PC-9 (cell line): ENCODE measurements around the gene PARP8. TPM values are rescaled to one million over a fixed set of nuclear protein-coding genes. Genes with fewer than 3 reads are reported as not detected.

Source experiments
- BruUV-seq: library from RNA; stranded (reverse); fragments of 400-500 nt; replicated peaks from 2 replicates; lab custom pipeline; 2021; lab: Mats Ljungman, UMichigan
- CTCF ChIA-PET: fragments of 300-600 bp; sonication (Branson Sonifier 250); formaldehyde crosslinking; loops from one replicate; lab custom pipeline; 2022; ENCODE audit warnings: antibody characterized with exemption; lab: Charles Lee
- POLR2A ChIA-PET: fragments of 300-600 bp; sonication (Branson Sonifier 250); formaldehyde crosslinking; loops from one replicate; lab custom pipeline; 2022; ENCODE audit warnings: antibody characterized with exemption; ENCODE audit not compliant: unreplicated experiment; lab: Charles Lee
- DNase-seq, 2 experiments: peaks; one replicate each; pipeline versions ENCODE4 v3.0.0 to v3.0.0-alpha.2; 2015 to 2022; ENCODE audit warnings: mixed read lengths in 1 of 2
- H2AFZ ChIP-seq: fragments of 200-600 bp; sonication (generic); 2 replicates; pipeline ENCODE4 v1.8.1; 2017; ENCODE audit warnings: antibody characterized with exemption
- H3F3A ChIP-seq: fragments of 200-600 bp; sonication (generic); 2 replicates; pipeline ENCODE4 v1.8.1; 2017; ENCODE audit warnings: antibody characterized with exemption, mild to moderate bottlenecking, low read depth; ENCODE audit not compliant: insufficient read depth
- H3K27ac ChIP-seq: fragments of 200-600 bp; sonication (generic); 2 replicates; pipeline ENCODE4 v1.6.1; 2016; ENCODE audit warnings: mixed run types
- H3K27me3 ChIP-seq: fragments of 200-600 bp; sonication (generic); 2 replicates; pipeline ENCODE4 v1.6.1; 2016; ENCODE audit warnings: low read depth, mixed run types; ENCODE audit not compliant: insufficient read depth
- H3K36me3 ChIP-seq: fragments of 200-600 bp; sonication (generic); 2 replicates; pipeline ENCODE4 v1.6.1; 2016; ENCODE audit warnings: low read depth, mixed run types
- H3K4me1 ChIP-seq: fragments of 200-600 bp; sonication (generic); replicated peaks from 2 replicates; pipeline ENCODE4 v1.6.1; 2016; ENCODE audit warnings: mixed run types; ENCODE audit not compliant: insufficient read depth
- H3K4me2 ChIP-seq: fragments of 200-600 bp; sonication (generic); 2 replicates; pipeline ENCODE4 v1.6.1; 2017; ENCODE audit warnings: mixed run types
- H3K4me3 ChIP-seq: fragments of 200-600 bp; sonication (generic); 2 replicates; pipeline ENCODE4 v1.6.1; 2016; ENCODE audit warnings: mixed run types
- H3K79me2 ChIP-seq: fragments of 200-600 bp; sonication (generic); 2 replicates; pipeline ENCODE4 v1.6.1; 2017; ENCODE audit warnings: low read depth, mixed run types
- H3K9me2 ChIP-seq: fragments of 200-600 bp; sonication (generic); 2 replicates; pipeline ENCODE4 v1.8.1; 2017; ENCODE audit warnings: mild to moderate bottlenecking; ENCODE audit not compliant: insufficient read depth
- H3K9me3 ChIP-seq: fragments of 200-600 bp; sonication (generic); 2 replicates; pipeline ENCODE4 v1.8.1; 2016; ENCODE audit warnings: low read depth; ENCODE audit not compliant: insufficient read depth
- H4K20me1 ChIP-seq: fragments of 200-600 bp; sonication (generic); 2 replicates; pipeline ENCODE4 v1.8.1; 2017; ENCODE audit not compliant: insufficient read depth
- CTCF ChIP-seq: fragments of 200-600 bp; sonication (generic); conservative IDR thresholded peaks from 2 replicates; pipeline ENCODE4 v1.6.1; 2017; ENCODE audit warnings: mixed run types, antibody characterized with exemption, mild to moderate bottlenecking, moderate library complexity
- EZH2 ChIP-seq: fragments of 200-600 bp; sonication (generic); IDR thresholded peaks from 2 replicates; pipeline ENCODE4 v1.8.0; 2017; ENCODE audit warnings: antibody characterized with exemption, low read depth
- intact Hi-C: fragments of 100-400 bp; cut with micrococcal nuclease; formaldehyde crosslinking; loops from one replicate; pipeline ENCODE4 v1.10.0; 2022; ENCODE audit not compliant: unreplicated experiment
- total RNA-seq: library from RNA; stranded (reverse); gene quantifications from 2 replicates; pipeline ENCODE4 v1.2.3, GENCODE V29; 2021

The PARP8 gene
- total RNA-seq, 1 experiment from 2014 or later = 17.6 TPM

DNA sequence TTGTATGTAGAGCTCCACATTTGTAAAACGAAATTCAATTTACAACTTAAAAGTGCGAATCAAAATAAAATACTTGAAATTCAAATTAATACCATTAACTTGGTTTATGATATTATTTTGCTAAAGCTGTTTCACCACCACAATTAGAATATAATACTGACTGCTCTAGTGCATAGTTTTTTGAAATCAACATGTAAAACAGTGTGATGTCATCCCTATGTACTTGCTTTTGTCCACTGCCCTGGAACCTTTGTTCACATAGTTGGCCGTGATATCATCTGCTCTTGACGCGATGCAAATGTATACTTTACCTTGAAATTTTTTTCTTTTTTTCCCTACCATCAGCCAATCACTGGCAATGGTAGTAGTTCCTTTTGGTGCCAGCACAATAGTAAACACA lies 125.4 kb downstream of the PARP8 start:
- intact Hi-C loops = no loop called here

DNA sequence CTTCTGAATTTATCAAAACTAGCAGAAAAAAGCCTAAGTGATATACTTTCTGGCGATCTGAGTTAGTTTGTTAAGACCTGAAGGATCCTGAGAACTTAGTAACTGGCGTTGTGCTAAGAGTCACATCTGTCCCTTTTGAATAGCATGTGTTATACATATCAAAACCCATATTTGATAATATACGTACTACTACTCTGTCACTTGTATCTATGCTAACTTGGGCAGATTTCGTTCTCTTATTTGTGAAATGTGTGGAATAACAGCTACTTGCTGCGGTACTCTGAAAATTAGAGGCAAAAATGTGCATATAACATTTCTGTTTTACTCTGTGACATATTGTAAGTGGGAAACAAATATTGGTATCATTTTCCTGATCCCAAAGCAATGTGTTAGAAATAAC lies 126.4 kb downstream of the PARP8 start:
- Histone ChIP-seq H3K27me3 (no peaks in the 10 kb centered on the region), H3K79me2 (no peaks in the 10 kb centered on the region), H3K4me2 (no peak overlapping the region), H4K20me1 (no peaks in the 10 kb centered on the region), H3K36me3 (no peaks in the 10 kb centered on the region), H3K4me1 (no peaks in the 10 kb centered on the region), H2AFZ (no peak overlapping the region), H3K4me3 (no peak overlapping the region), H3K9me2 (no peaks in the 10 kb centered on the region), H3K9me3 (no peaks in the 10 kb centered on the region), H3K27ac (no peak overlapping the region), H3F3A (no peaks in the 10 kb centered on the region)
- CTCF ChIA-PET = no interaction called here
- TF ChIP-seq CTCF = no peak
- TF ChIP-seq EZH2 = no peak
- DNase-seq = no peak
- BruUV-seq = no TSS peak
- POLR2A ChIA-PET = no interaction called here
- intact Hi-C loops = no loop called here

More for the DNA sequence above, 125.4 kb downstream of the PARP8 start:
- H3K4me3 ChIP-seq = no peak overlapping the region
- H3K36me3 ChIP-seq = no peaks in the 10 kb centered on the region
- H4K20me1 ChIP-seq = no peaks in the 10 kb centered on the region
- no peak overlapping the region for H2AFZ ChIP-seq
- POLR2A ChIA-PET = no interaction called here
- H3F3A ChIP-seq = no peaks in the 10 kb centered on the region
- TF ChIP-seq EZH2 = no peak
- no peaks in the 10 kb centered on the region for H3K9me2 ChIP-seq
- H3K4me2 ChIP-seq = no peak overlapping the region
- BruUV-seq = no TSS peak
- H3K79me2 ChIP-seq = no peaks in the 10 kb centered on the region
- H3K9me3 ChIP-seq = no peaks in the 10 kb centered on the region
- CTCF ChIA-PET = no interaction called here
- H3K27ac ChIP-seq = no peak overlapping the region
- H3K27me3 ChIP-seq = no peaks in the 10 kb centered on the region
- no peaks in the 10 kb centered on the region for H3K4me1 ChIP-seq
- DNase-seq = no peak

DNA sequence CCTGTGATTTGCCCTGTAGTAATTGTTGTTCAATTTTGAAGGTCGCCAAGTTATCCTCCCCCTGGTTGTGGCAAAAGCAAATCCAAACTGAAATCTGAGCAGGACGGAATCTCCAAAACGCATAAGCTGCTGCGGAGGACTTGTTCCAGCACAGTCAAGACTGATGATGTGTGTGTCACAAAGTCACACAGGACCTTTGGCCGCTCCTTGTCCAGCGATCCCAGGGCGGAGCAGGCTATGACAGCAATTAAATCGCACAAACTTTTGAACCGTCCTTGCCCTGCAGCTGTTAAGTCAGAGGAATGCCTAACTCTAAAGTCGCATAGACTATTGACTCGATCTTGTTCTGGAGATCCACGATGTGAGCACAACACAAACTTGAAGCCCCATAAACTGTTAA lies 128.4 kb downstream of the PARP8 start:
- Histone ChIP-seq H3K9me2 (no peaks in the 10 kb centered on the region), H3K4me2 (no peak overlapping the region), H2AFZ (no peak overlapping the region), H3K36me3 (no peaks in the 10 kb centered on the region), H3K4me1 (no peaks in the 10 kb centered on the region), H3K4me3 (no peak overlapping the region), H3K27me3 (no peaks in the 10 kb centered on the region), H4K20me1 (no peaks in the 10 kb centered on the region), H3F3A (no peaks in the 10 kb centered on the region), H3K79me2 (no peaks in the 10 kb centered on the region), H3K9me3 (no peaks in the 10 kb centered on the region), H3K27ac (no peak overlapping the region)
- no TSS peak for BruUV-seq
- intact Hi-C loops = no loop called here
- ChIA-PET CTCF (no interaction called here), POLR2A (no interaction called here)
- DNase-seq = no peak
- TF ChIP-seq EZH2 (no peak), CTCF (no peak)

DNA sequence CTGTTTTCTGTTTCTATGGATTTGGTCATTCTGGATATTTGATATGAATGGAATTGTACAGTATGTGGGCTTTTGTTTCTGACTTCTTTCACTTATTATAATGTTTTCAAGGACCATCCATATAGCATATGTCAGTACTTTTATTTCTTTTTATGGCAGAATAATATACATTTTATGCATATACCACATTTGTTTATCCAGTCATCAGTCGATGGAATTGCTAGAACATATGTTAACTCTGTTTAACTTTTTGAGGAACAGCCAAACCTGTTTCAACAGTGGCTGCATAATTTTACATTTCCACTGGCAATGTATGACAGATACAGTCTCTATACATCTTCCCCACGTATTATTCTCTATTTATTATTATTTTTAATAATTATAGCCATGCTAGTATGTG lies 131.6 kb downstream of the PARP8 start:
- intact Hi-C loops = no loop called here
- Histone ChIP-seq H3K79me2 (no peaks in the 10 kb centered on the region), H3K9me2 (no peaks in the 10 kb centered on the region), H3K4me2 (no peak overlapping the region), H3K27ac (no peak overlapping the region), H2AFZ (no peak overlapping the region), H3K9me3 (no peaks in the 10 kb centered on the region), H3K36me3 (no peaks in the 10 kb centered on the region), H3K4me1 (no peaks in the 10 kb centered on the region), H3K4me3 (no peak overlapping the region), H3F3A (no peaks in the 10 kb centered on the region), H4K20me1 (no peaks in the 10 kb centered on the region), H3K27me3 (no peaks in the 10 kb centered on the region)
- ChIA-PET CTCF (no interaction called here), POLR2A (no interaction called here)
- TF ChIP-seq EZH2 = no peak
- BruUV-seq = no TSS peak
- no peak for DNase-seq
